Activated B cell treated with CpG ODN at 0.5 μM for 24 hours (primary cell): ENCODE data around the gene TMEM248. TPM values are rescaled to one million over a fixed set of nuclear protein-coding genes. Genes with fewer than 3 reads are reported as not detected.
"Not testable (repeated sequence)": the region's sequence is repeated elsewhere in the genome, so short reads cannot be mapped to it uniquely, and the experiment has no call there.

Experiments used
- ATAC-seq: fragments of 200-7000 bp; cut with Tn5 transposase; one replicate; pipeline ENCODE4 v1.10.0; 2021; ENCODE audit warnings: low read depth, mild to moderate bottlenecking, moderate library complexity
- CTCF ChIA-PET: fragments of 350-600 bp; sonication (Branson Sonifier 250); formaldehyde crosslinking; loops from one replicate; lab custom pipeline; 2021; ENCODE audit warnings: antibody characterized with exemption; lab: Charles Lee
- POLR2A ChIA-PET: fragments of 350-600 bp; sonication (Branson Sonifier 250); formaldehyde crosslinking; loops from one replicate; lab custom pipeline; 2021; ENCODE audit warnings: antibody characterized with exemption; lab: Charles Lee
- DNase-seq: peaks from one replicate; pipeline ENCODE4 v3.0.0; 2022
- H3K27ac Mint-ChIP-seq: one replicate; pipeline ENCODE4 v1.8.0; 2020; ENCODE audit warnings: mixed read lengths
- H3K27me3 Mint-ChIP-seq: one replicate; pipeline ENCODE4 v1.8.0; 2021; ENCODE audit warnings: mixed read lengths
- H3K36me3 Mint-ChIP-seq: one replicate; pipeline ENCODE4 v1.8.0; 2021; ENCODE audit warnings: low read depth, mixed read lengths
- H3K4me1 Mint-ChIP-seq: one replicate; pipeline ENCODE4 v1.8.0; 2021; ENCODE audit warnings: mixed read lengths
- H3K4me3 Mint-ChIP-seq: one replicate; pipeline ENCODE4 v1.8.0; 2020; ENCODE audit warnings: mild to moderate bottlenecking, mixed read lengths
- H3K9me3 Mint-ChIP-seq: one replicate; pipeline ENCODE4 v1.8.0; 2020; ENCODE audit warnings: mixed read lengths
- intact Hi-C: fragments of 100-400 bp; cut with micrococcal nuclease; formaldehyde crosslinking; loops from one replicate; pipeline ENCODE4 v1.15.1; 2024
- total RNA-seq: library from RNA; stranded (reverse); gene quantifications from 2 replicates; pipeline ENCODE4 v1.2.3, GENCODE V29; 2022
- TF ChIP-seq, protein P1 (sequence below): fragments of 200-600 bp; IDR thresholded peaks from one replicate; pipeline ENCODE4 v1.8.0; 2022; ENCODE audit warnings: antibody characterized with exemption, mild to moderate bottlenecking

The TMEM248 gene
- total RNA-seq, 1 donor from 2014 or later, result 95.0 TPM

DNA sequence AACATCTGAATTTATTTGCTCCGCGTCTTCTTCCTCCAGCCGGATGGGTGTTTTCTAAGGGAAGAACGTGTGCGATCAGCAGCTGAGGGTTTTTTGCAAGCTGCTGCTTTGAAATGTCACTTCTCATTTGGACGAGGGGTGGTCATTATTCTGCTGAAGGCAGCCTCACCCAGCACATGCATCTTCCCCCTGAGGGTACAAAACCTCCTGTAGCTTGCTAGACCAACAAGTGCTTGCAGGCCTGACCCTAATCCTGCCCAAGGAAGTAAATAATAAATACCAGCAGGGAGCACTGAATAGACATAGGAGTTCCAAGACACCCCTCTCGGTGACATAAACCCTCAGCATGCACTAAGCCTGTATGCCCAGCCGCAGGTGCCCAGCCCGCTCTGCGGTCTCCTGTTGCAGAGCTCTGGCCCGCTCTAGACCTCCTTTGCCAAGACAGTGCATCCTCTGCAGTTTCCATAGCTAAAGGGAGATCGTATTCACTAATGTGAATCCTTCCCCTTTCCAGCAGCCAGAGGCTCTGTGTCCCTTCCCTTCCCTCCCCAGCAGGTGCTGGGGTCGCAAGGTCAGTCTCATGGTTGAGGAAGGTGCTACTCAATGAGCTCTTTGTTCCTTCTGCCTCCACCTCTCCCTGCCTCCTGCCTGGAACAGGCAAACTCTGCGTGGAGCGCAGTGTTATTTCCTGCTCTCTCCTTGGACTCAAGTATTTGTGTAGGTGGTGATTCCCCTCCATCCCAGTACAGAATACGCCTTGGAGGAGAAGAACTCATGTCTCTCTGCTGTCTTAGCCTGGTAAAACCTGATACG lies 37.7 kb downstream of the TMEM248 start:
- ATAC-seq, result no peak
- H3K9me3 Mint-ChIP-seq, result no peaks in the 10 kb centered on the region
- intact Hi-C loops, result no loop called here
- DNase-seq, result no peak
- H3K27me3 Mint-ChIP-seq, result no peaks in the 10 kb centered on the region
- H3K4me3 Mint-ChIP-seq, result no peak overlapping the region
- TF ChIP-seq, protein P1, sequence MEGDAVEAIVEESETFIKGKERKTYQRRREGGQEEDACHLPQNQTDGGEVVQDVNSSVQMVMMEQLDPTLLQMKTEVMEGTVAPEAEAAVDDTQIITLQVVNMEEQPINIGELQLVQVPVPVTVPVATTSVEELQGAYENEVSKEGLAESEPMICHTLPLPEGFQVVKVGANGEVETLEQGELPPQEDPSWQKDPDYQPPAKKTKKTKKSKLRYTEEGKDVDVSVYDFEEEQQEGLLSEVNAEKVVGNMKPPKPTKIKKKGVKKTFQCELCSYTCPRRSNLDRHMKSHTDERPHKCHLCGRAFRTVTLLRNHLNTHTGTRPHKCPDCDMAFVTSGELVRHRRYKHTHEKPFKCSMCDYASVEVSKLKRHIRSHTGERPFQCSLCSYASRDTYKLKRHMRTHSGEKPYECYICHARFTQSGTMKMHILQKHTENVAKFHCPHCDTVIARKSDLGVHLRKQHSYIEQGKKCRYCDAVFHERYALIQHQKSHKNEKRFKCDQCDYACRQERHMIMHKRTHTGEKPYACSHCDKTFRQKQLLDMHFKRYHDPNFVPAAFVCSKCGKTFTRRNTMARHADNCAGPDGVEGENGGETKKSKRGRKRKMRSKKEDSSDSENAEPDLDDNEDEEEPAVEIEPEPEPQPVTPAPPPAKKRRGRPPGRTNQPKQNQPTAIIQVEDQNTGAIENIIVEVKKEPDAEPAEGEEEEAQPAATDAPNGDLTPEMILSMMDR, result no peak
- H3K36me3 Mint-ChIP-seq, result peaks cover 56% of the 10 kb centered on the region
- no peak overlapping the region for H3K27ac Mint-ChIP-seq
- CTCF ChIA-PET, result interaction anchor here (0.6 kb wide), 1 partner anchor 483 kb away, joined by 3 read pairs; no protein-coding TSS in a partner anchor
- no peaks in the 10 kb centered on the region for H3K4me1 Mint-ChIP-seq
- POLR2A ChIA-PET, result no interaction called here

DNA sequence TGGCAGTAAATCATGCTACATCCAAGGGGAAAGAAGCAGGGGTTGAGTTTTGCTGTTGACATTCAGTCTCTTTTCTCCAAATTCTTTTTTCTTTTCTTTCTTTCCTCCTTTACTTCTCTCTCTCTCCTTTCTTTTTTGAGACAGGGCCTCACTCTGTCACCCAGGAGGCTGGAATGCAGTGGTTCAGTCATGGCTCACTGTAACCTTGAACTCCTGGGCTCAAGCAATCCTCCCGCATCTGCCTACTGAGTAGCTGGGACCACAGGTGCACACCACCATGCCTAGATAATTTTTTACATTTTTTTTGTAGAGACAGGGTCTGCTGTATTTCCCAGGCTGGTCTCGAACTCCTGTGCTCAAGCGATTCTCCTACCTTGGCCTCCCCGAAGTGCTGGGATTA lies 39.2 kb downstream of the TMEM248 start:
- ChIA-PET CTCF (no interaction called here), POLR2A (no interaction called here)
- Mint-ChIP-seq H3K36me3 (peaks cover 50% of the 10 kb centered on the region), H3K9me3 (no peaks in the 10 kb centered on the region), H3K27me3 (no peaks in the 10 kb centered on the region), H3K4me3 (no peak overlapping the region), H3K27ac (no peak overlapping the region), H3K4me1 (no peaks in the 10 kb centered on the region)
- intact Hi-C loops, result no loop called here
- TF ChIP-seq, protein P1, result no peak
- ATAC-seq (no peak), DNase-seq (no peak)

DNA sequence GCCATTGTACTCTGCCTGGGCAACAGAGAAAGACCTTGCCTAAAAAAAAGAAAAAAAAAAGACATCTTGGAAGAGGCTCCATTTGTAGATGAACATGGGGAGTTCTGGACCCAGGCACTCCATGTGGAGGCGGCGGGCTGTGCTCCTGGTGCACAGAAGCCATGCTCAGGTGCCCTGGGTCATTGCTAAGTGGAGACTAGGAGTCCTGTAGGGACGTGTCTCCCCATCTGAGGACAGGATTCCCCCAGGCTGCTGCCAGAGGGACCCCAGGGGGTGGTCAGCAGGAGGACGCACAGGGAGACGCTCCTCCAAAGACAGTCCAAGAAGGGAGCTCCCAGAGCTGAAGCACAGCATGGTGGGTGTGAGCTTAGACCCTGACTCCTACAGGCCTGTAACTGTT lies 40.1 kb downstream of the TMEM248 start:
- H3K27me3 Mint-ChIP-seq, result no peaks in the 10 kb centered on the region
- no peak for DNase-seq
- ChIA-PET POLR2A (no interaction called here), CTCF (no interaction called here)
- intact Hi-C loops, result no loop called here
- no peaks in the 10 kb centered on the region for H3K4me1 Mint-ChIP-seq
- TF ChIP-seq, protein P1, result no peak
- no peak overlapping the region for H3K27ac Mint-ChIP-seq
- no peaks in the 10 kb centered on the region for H3K9me3 Mint-ChIP-seq
- ATAC-seq, result no peak
- no peak overlapping the region for H3K4me3 Mint-ChIP-seq
- H3K36me3 Mint-ChIP-seq, result peaks cover 41% of the 10 kb centered on the region

DNA sequence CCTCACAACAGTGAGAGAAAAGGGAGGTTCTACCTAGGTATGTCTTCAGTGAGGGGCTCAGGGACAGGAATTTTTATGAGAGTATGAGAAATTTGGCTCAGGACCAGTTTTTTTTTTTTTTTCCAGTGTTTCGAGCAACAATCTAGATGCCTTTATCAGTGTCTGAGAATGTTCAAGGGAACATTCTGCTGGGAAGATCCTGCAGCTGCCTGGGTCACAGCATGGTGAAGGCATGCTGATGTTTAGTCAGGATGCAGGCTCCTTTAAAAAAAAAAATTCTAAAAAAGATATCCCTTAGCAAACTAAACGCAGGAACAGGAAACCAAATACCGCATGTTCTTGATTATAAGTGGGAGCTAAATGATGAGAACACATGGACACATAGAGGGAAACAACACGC lies 43.4 kb downstream of the TMEM248 start:
- no peak for ATAC-seq
- no peaks in the 10 kb centered on the region for H3K4me1 Mint-ChIP-seq
- no peak for DNase-seq
- H3K4me3 Mint-ChIP-seq, result no peak overlapping the region
- ChIA-PET POLR2A (no interaction called here), CTCF (interaction anchor here (0.7 kb wide), 1 partner anchor 69 kb away, joined by 4 read pairs; no protein-coding TSS in a partner anchor)
- intact Hi-C loops, result no loop called here
- H3K36me3 Mint-ChIP-seq, result peaks cover 10% of the 10 kb centered on the region
- no peaks in the 10 kb centered on the region for H3K27me3 Mint-ChIP-seq
- no peaks in the 10 kb centered on the region for H3K9me3 Mint-ChIP-seq
- TF ChIP-seq, protein P1, result no peak
- no peak overlapping the region for H3K27ac Mint-ChIP-seq

DNA sequence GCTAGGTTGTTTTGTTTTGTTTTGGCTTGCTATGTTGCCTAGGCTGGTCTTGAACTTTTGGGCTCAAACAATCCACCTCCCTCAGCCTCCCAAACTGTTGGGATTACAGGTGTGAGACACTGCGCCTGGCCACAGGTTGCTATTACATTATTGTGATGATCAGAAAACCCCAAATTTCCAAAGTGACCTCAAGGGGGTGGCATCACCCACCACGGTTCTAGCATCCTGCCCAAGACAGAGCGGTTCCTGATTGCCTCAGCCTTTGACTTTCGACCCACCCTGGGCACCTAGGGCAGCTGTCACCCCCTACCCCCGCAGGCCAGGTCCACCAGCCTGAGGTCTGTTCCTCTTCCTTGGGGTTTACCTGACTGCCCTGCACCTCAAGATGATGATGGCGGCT lies 46.0 kb downstream of the TMEM248 start:
- CTCF ChIA-PET, result no interaction called here
- H3K27ac Mint-ChIP-seq, result no peak overlapping the region
- H3K36me3 Mint-ChIP-seq, result no peaks in the 10 kb centered on the region
- no peaks in the 10 kb centered on the region for H3K9me3 Mint-ChIP-seq
- no peaks in the 10 kb centered on the region for H3K27me3 Mint-ChIP-seq
- no peaks in the 10 kb centered on the region for H3K4me1 Mint-ChIP-seq
- POLR2A ChIA-PET, result no interaction called here
- DNase-seq (no peak), ATAC-seq (no peak)
- TF ChIP-seq, protein P1, result no peak
- intact Hi-C loops, result no loop called here
- H3K4me3 Mint-ChIP-seq, result no peak overlapping the region

DNA sequence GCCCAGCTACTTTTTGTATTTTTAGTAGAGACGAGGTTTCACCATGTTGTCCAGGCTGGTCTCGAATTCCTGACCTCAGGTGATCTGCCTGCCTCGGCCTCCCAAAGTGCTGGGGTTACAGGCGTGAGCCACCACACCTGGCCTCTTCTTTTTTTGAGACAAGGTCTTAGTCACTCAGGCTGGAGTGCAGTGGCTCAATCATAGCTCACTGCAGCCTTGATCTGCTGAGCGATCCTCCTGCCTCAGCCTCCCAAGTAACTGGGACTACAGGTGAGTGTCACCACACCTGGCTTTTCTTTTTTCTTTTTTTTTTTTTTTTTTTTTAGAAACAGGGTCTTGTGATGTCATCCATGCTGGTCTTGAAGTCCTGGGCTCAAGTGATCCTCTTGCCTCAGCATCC lies 48.0 kb downstream of the TMEM248 start:
- H3K36me3 Mint-ChIP-seq, DNase-seq, H3K9me3 Mint-ChIP-seq, H3K27ac Mint-ChIP-seq, CTCF ChIA-PET, intact Hi-C loops, H3K4me3 Mint-ChIP-seq, POLR2A ChIA-PET, H3K4me1 Mint-ChIP-seq, ATAC-seq, H3K27me3 Mint-ChIP-seq: not testable (repeated sequence)
